Activated CD8-positive, alpha-beta T cell treated with anti-CD3 and anti-CD28 coated beads for 36 hours (primary cell): ENCODE results near the gene NHLRC3. TPM values are rescaled to one million over a fixed set of nuclear protein-coding genes. Genes with fewer than 3 reads are reported as not detected.

Experiments used
- ATAC-seq: fragments of 200-7000 bp; cut with Tn5 transposase; one replicate; pipeline ENCODE4 v1.10.0; 2021; ENCODE audit warnings: mild to moderate bottlenecking, moderate library complexity
- CTCF ChIA-PET: fragments of 350-600 bp; sonication (Branson Sonifier 250); formaldehyde crosslinking; loops from one replicate; lab custom pipeline; 2021; ENCODE audit warnings: antibody characterized with exemption; lab: Charles Lee
- POLR2A ChIA-PET: fragments of 350-600 bp; sonication (Branson Sonifier 250); formaldehyde crosslinking; loops from one replicate; lab custom pipeline; 2021; ENCODE audit warnings: antibody characterized with exemption; lab: Charles Lee
- DNase-seq: peaks from one replicate; pipeline ENCODE4 v3.0.0-alpha.2; 2020
- H3K27ac Mint-ChIP-seq: one replicate; pipeline ENCODE4 v1.8.0; 2021; ENCODE audit warnings: mild to moderate bottlenecking, mixed read lengths
- H3K27me3 Mint-ChIP-seq: one replicate; pipeline ENCODE4 v1.8.0; 2021; ENCODE audit warnings: mixed read lengths
- H3K36me3 Mint-ChIP-seq: one replicate; pipeline ENCODE4 v1.8.0; 2021; ENCODE audit warnings: low read depth, mixed read lengths
- H3K4me1 Mint-ChIP-seq: one replicate; pipeline ENCODE4 v1.8.0; 2021; ENCODE audit warnings: low read depth, mixed read lengths
- H3K4me3 Mint-ChIP-seq: one replicate; pipeline ENCODE4 v1.8.0; 2021; ENCODE audit warnings: mild to moderate bottlenecking, moderate library complexity, mixed read lengths
- H3K9me3 Mint-ChIP-seq: one replicate; pipeline ENCODE4 v1.8.0; 2021; ENCODE audit warnings: mixed read lengths
- intact Hi-C: fragments of 100-400 bp; cut with micrococcal nuclease; formaldehyde crosslinking; loops from one replicate; pipeline ENCODE4 v1.10.0; 2022
- total RNA-seq, 2 experiments: library from RNA; stranded (reverse); gene quantifications; one replicate each; pipeline ENCODE4 v1.2.3, GENCODE V29; 2021
- TF ChIP-seq, protein P1 (sequence below): fragments of 200-600 bp; IDR thresholded peaks from one replicate; pipeline ENCODE4 v1.8.0; 2022; ENCODE audit warnings: antibody characterized with exemption, mild to moderate bottlenecking

NHLRC3 gene
- total RNA-seq, 2 experiments from 2014 or later, result 17.5 to 17.9 TPM

DNA sequence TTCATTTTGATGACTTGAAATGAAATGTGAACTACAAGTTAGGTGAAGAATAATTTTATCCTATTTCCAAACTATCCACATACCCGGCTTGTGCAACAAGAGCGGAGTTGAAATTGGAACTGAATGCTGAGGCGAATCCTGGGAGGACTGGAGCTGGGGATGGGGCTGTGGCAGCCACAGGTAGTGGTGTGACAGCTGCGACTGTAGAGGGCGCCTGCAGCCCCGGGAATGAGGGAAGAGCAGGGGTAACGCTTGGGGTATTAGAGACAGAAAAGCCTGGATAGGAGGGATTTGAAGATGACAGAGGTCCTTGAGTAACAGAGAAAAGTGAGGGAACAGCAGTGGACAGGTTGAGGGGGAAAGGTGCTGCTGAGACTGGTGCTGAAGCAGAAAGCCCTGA is 25.6 kb upstream of the NHLRC3 start:
- H3K36me3 Mint-ChIP-seq, result peaks cover 59% of the 10 kb centered on the region
- DNase-seq (no peak), ATAC-seq (no peak)
- no peak overlapping the region for H3K4me3 Mint-ChIP-seq
- H3K27ac Mint-ChIP-seq, result no peak overlapping the region
- ChIA-PET CTCF (no interaction called here), POLR2A (interaction anchor here (0.7 kb wide), 1 partner anchor 46 kb away, joined by 3 read pairs; no protein-coding TSS in a partner anchor)
- H3K27me3 Mint-ChIP-seq, result no peaks in the 10 kb centered on the region
- no peaks in the 10 kb centered on the region for H3K9me3 Mint-ChIP-seq
- intact Hi-C loops, result no loop called here
- H3K4me1 Mint-ChIP-seq, result peaks cover 7% of the 10 kb centered on the region
- TF ChIP-seq, protein P1, sequence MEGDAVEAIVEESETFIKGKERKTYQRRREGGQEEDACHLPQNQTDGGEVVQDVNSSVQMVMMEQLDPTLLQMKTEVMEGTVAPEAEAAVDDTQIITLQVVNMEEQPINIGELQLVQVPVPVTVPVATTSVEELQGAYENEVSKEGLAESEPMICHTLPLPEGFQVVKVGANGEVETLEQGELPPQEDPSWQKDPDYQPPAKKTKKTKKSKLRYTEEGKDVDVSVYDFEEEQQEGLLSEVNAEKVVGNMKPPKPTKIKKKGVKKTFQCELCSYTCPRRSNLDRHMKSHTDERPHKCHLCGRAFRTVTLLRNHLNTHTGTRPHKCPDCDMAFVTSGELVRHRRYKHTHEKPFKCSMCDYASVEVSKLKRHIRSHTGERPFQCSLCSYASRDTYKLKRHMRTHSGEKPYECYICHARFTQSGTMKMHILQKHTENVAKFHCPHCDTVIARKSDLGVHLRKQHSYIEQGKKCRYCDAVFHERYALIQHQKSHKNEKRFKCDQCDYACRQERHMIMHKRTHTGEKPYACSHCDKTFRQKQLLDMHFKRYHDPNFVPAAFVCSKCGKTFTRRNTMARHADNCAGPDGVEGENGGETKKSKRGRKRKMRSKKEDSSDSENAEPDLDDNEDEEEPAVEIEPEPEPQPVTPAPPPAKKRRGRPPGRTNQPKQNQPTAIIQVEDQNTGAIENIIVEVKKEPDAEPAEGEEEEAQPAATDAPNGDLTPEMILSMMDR, result no peak

DNA sequence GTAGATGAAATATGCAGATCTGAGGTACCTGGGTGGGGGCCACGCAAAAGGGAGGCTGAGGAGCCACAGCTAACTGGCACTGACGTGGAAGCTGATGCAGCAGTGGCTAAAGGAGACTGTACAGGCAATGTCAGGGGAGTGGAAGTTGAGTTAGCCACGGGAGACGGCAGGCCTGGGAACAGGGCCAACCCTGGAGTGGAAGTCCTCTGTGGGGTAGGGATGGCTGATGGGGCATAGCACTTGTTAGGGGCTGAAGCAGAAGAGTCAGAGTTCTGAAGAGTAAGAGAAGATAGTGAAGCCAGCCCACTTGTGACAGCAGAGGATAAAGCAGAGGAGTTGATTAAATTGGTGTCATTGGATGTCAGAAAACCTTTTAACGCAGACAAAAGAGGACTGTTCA is 24.8 kb upstream of the NHLRC3 start:
- H3K27ac Mint-ChIP-seq, result no peak overlapping the region
- TF ChIP-seq, protein P1, result no peak
- intact Hi-C loops, result no loop called here
- H3K36me3 Mint-ChIP-seq, result peaks cover 53% of the 10 kb centered on the region
- no peak for ATAC-seq
- ChIA-PET POLR2A (interaction anchor here (0.6 kb wide), 1 partner anchor 13 kb away, joined by 3 read pairs; no protein-coding TSS in a partner anchor), CTCF (no interaction called here)
- no peaks in the 10 kb centered on the region for H3K9me3 Mint-ChIP-seq
- no peak for DNase-seq
- H3K4me3 Mint-ChIP-seq, result no peak overlapping the region
- no peaks in the 10 kb centered on the region for H3K27me3 Mint-ChIP-seq
- peaks cover 7% of the 10 kb centered on the region for H3K4me1 Mint-ChIP-seq

DNA sequence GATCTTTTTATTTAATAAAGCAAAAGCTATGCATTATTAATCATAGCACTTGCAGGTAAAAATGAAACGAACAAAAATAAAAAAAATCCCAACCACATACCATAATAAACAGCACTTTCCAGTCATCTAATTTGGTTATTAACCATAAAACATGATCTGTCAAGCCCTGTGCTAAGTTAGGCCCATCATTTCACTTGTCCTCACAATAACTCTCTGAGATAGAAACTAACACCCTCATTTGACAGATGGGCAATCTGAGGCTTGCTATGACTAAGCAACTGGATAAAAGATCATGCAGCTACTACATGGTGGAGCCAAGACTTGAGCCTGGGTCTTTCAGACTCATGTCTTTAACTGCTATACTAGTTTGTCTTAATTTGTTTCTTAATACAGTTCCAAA is 22.2 kb upstream of the NHLRC3 start:
- DNase-seq (no peak), ATAC-seq (peak; percentile 83)
- Mint-ChIP-seq H3K4me1 (peaks cover 7% of the 10 kb centered on the region), H3K9me3 (no peaks in the 10 kb centered on the region), H3K27ac (no peak overlapping the region), H3K4me3 (no peak overlapping the region), H3K27me3 (no peaks in the 10 kb centered on the region), H3K36me3 (peaks cover 50% of the 10 kb centered on the region)
- TF ChIP-seq, protein P1, result no peak
- intact Hi-C loops, result no loop called here
- ChIA-PET CTCF (interaction anchor here (0.8 to 4.1 kb wide), 8 partner anchors 8 to 246 kb away, joined by 3 to 16 read pairs (median 4); partner anchors contain the start of genes NHLRC3 and PROSER1), POLR2A (interaction anchor here (1.1 kb wide), 1 partner anchor 12 kb away, joined by 3 read pairs; no protein-coding TSS in a partner anchor)

DNA sequence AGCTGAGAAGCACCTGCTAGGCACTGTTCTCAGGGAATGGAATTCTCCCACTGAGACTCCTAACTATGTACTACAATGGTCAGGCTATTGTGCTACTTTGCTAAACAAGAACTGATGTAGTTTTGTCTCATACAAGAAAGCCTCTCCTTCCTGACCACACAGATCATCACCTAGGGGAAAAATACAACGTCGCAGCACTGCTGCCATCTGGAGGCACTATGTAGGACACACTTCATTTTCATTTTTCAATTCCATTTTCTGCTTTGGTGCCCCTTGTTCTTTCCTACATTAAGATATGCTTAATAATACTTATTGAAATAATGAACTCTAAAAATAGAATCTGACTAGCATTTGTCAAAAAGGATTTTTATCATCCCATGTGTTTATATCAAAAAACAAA is 21.5 kb upstream of the NHLRC3 start:
- ChIA-PET POLR2A (interaction anchor here (1.1 kb wide), 1 partner anchor 19 kb away, joined by 4 read pairs; no protein-coding TSS in a partner anchor), CTCF (interaction anchor here (0.7 to 4.1 kb wide), 9 partner anchors 9 to 245 kb away, joined by 3 to 16 read pairs (median 4); partner anchors contain the start of genes NHLRC3 and PROSER1)
- H3K36me3 Mint-ChIP-seq, result peaks cover 47% of the 10 kb centered on the region
- no peaks in the 10 kb centered on the region for H3K9me3 Mint-ChIP-seq
- TF ChIP-seq, protein P1, result peak; percentile 67
- DNase-seq (peak; percentile 50), ATAC-seq (peak; percentile 76)
- peaks cover 7% of the 10 kb centered on the region for H3K4me1 Mint-ChIP-seq
- no peaks in the 10 kb centered on the region for H3K27me3 Mint-ChIP-seq
- peak overlapping the region; percentile 68 for H3K27ac Mint-ChIP-seq
- H3K4me3 Mint-ChIP-seq, result no peak overlapping the region
- intact Hi-C loops, result no loop called here

DNA sequence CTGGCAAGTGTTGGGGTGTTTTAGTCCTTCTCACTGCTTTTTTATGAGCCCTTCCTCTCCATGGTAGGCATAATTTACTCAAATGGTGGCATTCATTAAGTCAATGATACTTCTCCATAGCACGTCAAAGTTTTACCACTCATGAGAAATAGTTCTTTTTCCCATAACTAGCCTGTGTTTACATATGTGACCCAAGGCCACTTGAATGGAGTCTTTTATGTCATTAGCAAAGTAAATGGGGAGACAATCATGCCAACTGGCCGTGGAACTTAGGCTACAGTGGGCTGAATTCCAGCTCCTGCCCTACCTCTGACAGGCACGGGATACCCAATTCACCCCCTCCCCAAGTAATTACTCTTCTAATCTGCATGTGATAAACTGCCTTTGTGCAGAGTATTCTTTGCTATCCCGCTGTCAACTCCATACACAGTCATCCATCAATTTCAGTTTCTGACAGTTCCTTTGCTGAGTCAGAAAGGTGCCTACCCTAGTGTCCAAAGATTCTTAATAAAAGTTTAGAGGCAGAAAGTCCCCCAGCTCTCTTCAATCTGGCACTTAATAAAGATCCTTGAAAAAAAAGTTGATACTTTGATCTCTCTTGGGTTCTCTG is 17.3 kb upstream of the NHLRC3 start:
- ChIA-PET POLR2A (interaction anchor here (2.1 kb wide), 1 partner anchor 17 kb away, joined by 7 read pairs; the partner anchor contains the start of genes NHLRC3 and PROSER1), CTCF (interaction anchor here (1.7 kb wide), 1 partner anchor 17 kb away, joined by 6 read pairs; the partner anchor contains the start of genes NHLRC3 and PROSER1)
- no peaks in the 10 kb centered on the region for H3K27me3 Mint-ChIP-seq
- H3K9me3 Mint-ChIP-seq, result no peaks in the 10 kb centered on the region
- peak overlapping the region; percentile 22 for H3K27ac Mint-ChIP-seq
- TF ChIP-seq, protein P1, result no peak
- no peak overlapping the region for H3K4me3 Mint-ChIP-seq
- peaks cover 7% of the 10 kb centered on the region for H3K4me1 Mint-ChIP-seq
- DNase-seq, result no peak
- peaks cover 41% of the 10 kb centered on the region for H3K36me3 Mint-ChIP-seq
- intact Hi-C loops, result no loop called here
- ATAC-seq, result no peak
